Naive B cell (primary cell): Measurements from ENCODE around the gene ANGEL1. TPM values are rescaled to one million over a fixed set of nuclear protein-coding genes. Genes with fewer than 3 reads are reported as not detected.

Source experiments
- ATAC-seq, 2 donors: fragments of 150-1000 bp; cut with Tn5 transposase; 2 replicates each; pipeline ENCODE4 v1.10.0; 2021; ENCODE audit warnings: low read depth in 2 of 2, mild to moderate bottlenecking in 2 of 2, moderate library complexity in 2 of 2
- DNase-seq: peaks from one replicate; pipeline ENCODE4 v3.0.0; 2022
- H3K27ac Mint-ChIP-seq, 6 donors: one replicate each; pipeline ENCODE4 v1.8.0; 2020 to 2022; ENCODE audit warnings: mild to moderate bottlenecking in 6 of 6, mixed read lengths in 6 of 6, moderate library complexity in 5 of 6, inconsistent platforms in 2 of 6
- H3K27me3 Mint-ChIP-seq, 3 donors: one replicate each; pipeline ENCODE4 v1.8.0; 2021 to 2022; ENCODE audit warnings: mixed read lengths in 3 of 3, mild to moderate bottlenecking in 1 of 3
- H3K36me3 Mint-ChIP-seq, 2 donors: one replicate each; pipeline ENCODE4 v1.8.0; 2020 to 2022; ENCODE audit warnings: mixed read lengths in 2 of 2, inconsistent platforms in 1 of 2, mild to moderate bottlenecking in 1 of 2
- H3K4me1 Mint-ChIP-seq, 3 donors: one replicate each; pipeline ENCODE4 v1.8.0; 2020 to 2022; ENCODE audit warnings: mixed read lengths in 3 of 3, inconsistent platforms in 1 of 3, mild to moderate bottlenecking in 1 of 3, moderate library complexity in 1 of 3
- H3K4me3 Mint-ChIP-seq, 8 donors: one replicate each; pipeline ENCODE4 v1.8.0; 2020 to 2022; ENCODE audit warnings: mild to moderate bottlenecking in 8 of 8, mixed read lengths in 8 of 8, moderate library complexity in 8 of 8, inconsistent platforms in 2 of 8
- H3K9me3 Mint-ChIP-seq, 7 donors: one replicate each; pipeline ENCODE4 v1.8.0; 2020 to 2022; ENCODE audit warnings: mixed read lengths in 7 of 7, mild to moderate bottlenecking in 5 of 7, inconsistent platforms in 2 of 7, moderate library complexity in 1 of 7
- polyA plus RNA-seq, 6 donors: library from polyadenylated mRNA; unstranded; fragments of 300-500 nt; fragmentation: Illumina TruSeq; gene quantifications; one replicate each; pipeline ENCODE4 v1.2.3, GENCODE V29; 2021; ENCODE audit warnings: low read depth in 6 of 6

Gene ANGEL1
- 10 to 100 TPM; 19.6 to 30.1 (median 21.7) TPM for polyA plus RNA-seq

- DNase-seq (peak; percentile 98), ATAC-seq (peak; percentile 90 to 91)
- Mint-ChIP-seq H3K27ac (peak within 1 kb of the TSS; percentile 92 to 99 (median 97)), H3K27me3 (no peaks in the 10 kb centered on the region), H3K4me1 (peaks cover 26 to 35% (median 33%) of the 10 kb centered on the region in 3 donors), H3K9me3 (no peaks in the 10 kb centered on the region), H3K36me3 (peaks cover 0 to 6% of the 10 kb centered on the region in 2 donors), H3K4me3 (peak within 1 kb of the TSS; percentile 80 to 97 (median 94))
Measured at GRCh38 chr14:76812422-76813383, at the start of gene ANGEL1. Gene ANGEL1 (minus strand): TSS chr14:76812882. CDS start chr14:76812827, 55 bp downstream.

- Mint-ChIP-seq H3K27me3 (peaks cover 14 to 16% (median 14%) of the 10 kb centered on the region in 3 donors), H3K4me1 (peaks cover 9 to 17% (median 11%) of the 10 kb centered on the region in 3 donors), H3K36me3 (no peaks in the 10 kb centered on the region), H3K27ac (no peak overlapping the region), H3K4me3 (no peak overlapping the region), H3K9me3 (no peaks in the 10 kb centered on the region)
- DNase-seq (no peak), ATAC-seq (no peak)
Measured at GRCh38 chr14:76861574-76862255, 49.0 kb upstream of the ANGEL1 start.

GRCh38 chr14:76856769-76857168 is 44.1 kb upstream of the ANGEL1 start:
- Mint-ChIP-seq H3K4me3 (no peak overlapping the region), H3K27ac (no peak overlapping the region), H3K4me1 (no peaks in the 10 kb centered on the region), H3K36me3 (no peaks in the 10 kb centered on the region), H3K9me3 (peaks cover 0 to 2% (median 0%) of the 10 kb centered on the region in 7 donors), H3K27me3 (peaks cover 17 to 42% (median 34%) of the 10 kb centered on the region in 3 donors)
- no peak for DNase-seq
- ATAC-seq = no peak

GRCh38 chr14:76855066-76855465 is 42.4 kb upstream of the ANGEL1 start:
- Mint-ChIP-seq H3K9me3 (peaks cover 0 to 2% (median 0%) of the 10 kb centered on the region in 7 donors), H3K4me1 (no peaks in the 10 kb centered on the region), H3K36me3 (no peaks in the 10 kb centered on the region), H3K4me3 (no peak overlapping the region), H3K27me3 (peaks cover 17 to 42% (median 30%) of the 10 kb centered on the region in 3 donors), H3K27ac (peak overlapping the region in 1 of 6 donors; percentile 82)
- DNase-seq (no peak), ATAC-seq (no peak)

GRCh38 chr14:76848879-76849278 is 36.2 kb upstream of the ANGEL1 start:
- no peaks in the 10 kb centered on the region for H3K9me3 Mint-ChIP-seq
- H3K36me3 Mint-ChIP-seq = no peaks in the 10 kb centered on the region
- peaks cover 12 to 29% (median 28%) of the 10 kb centered on the region in 3 donors for H3K27me3 Mint-ChIP-seq
- ATAC-seq = peak in 1 of 2 donors; percentile 35
- H3K4me3 Mint-ChIP-seq = no peak overlapping the region
- DNase-seq = no peak
- H3K27ac Mint-ChIP-seq = peak overlapping the region in 1 of 6 donors; percentile 8
- peaks cover 15 to 23% (median 20%) of the 10 kb centered on the region in 3 donors for H3K4me1 Mint-ChIP-seq

GRCh38 chr14:76846331-76847047 is 33.8 kb upstream of the ANGEL1 start:
- ATAC-seq = peak; percentile 34 to 56
- peaks cover 19 to 35% (median 26%) of the 10 kb centered on the region in 3 donors for H3K27me3 Mint-ChIP-seq
- H3K4me1 Mint-ChIP-seq = peaks cover 15 to 23% (median 21%) of the 10 kb centered on the region in 3 donors
- H3K36me3 Mint-ChIP-seq = no peaks in the 10 kb centered on the region
- H3K4me3 Mint-ChIP-seq = no peak overlapping the region
- no peaks in the 10 kb centered on the region for H3K9me3 Mint-ChIP-seq
- no peak for DNase-seq
- H3K27ac Mint-ChIP-seq = no peak overlapping the region

GRCh38 chr14:76844223-76844622 is 31.5 kb upstream of the ANGEL1 start:
- Mint-ChIP-seq H3K9me3 (no peaks in the 10 kb centered on the region), H3K36me3 (no peaks in the 10 kb centered on the region), H3K4me1 (peaks cover 15 to 23% (median 21%) of the 10 kb centered on the region in 3 donors), H3K27me3 (peaks cover 20 to 35% (median 26%) of the 10 kb centered on the region in 3 donors), H3K4me3 (peak overlapping the region in 1 of 8 donors; percentile 10), H3K27ac (peak overlapping the region in 2 of 6 donors; percentile 3 to 50)
- DNase-seq (no peak), ATAC-seq (peak; percentile 87)

GRCh38 chr14:76842414-76842813 is 29.7 kb upstream of the ANGEL1 start:
- H3K4me1 Mint-ChIP-seq = peaks cover 9 to 21% (median 15%) of the 10 kb centered on the region in 3 donors
- no peak overlapping the region for H3K27ac Mint-ChIP-seq
- H3K36me3 Mint-ChIP-seq = no peaks in the 10 kb centered on the region
- H3K27me3 Mint-ChIP-seq = peaks cover 18 to 28% (median 23%) of the 10 kb centered on the region in 3 donors
- no peak for DNase-seq
- ATAC-seq = no peak
- H3K4me3 Mint-ChIP-seq = no peak overlapping the region
- H3K9me3 Mint-ChIP-seq = no peaks in the 10 kb centered on the region

GRCh38 chr14:76837524-76837923 is 24.8 kb upstream of the ANGEL1 start:
- H3K27me3 Mint-ChIP-seq = peaks cover 16 to 25% (median 19%) of the 10 kb centered on the region in 3 donors
- DNase-seq = no peak
- no peak overlapping the region for H3K4me3 Mint-ChIP-seq
- H3K4me1 Mint-ChIP-seq = no peaks in the 10 kb centered on the region
- no peaks in the 10 kb centered on the region for H3K36me3 Mint-ChIP-seq
- H3K27ac Mint-ChIP-seq = no peak overlapping the region
- no peaks in the 10 kb centered on the region for H3K9me3 Mint-ChIP-seq
- no peak for ATAC-seq

GRCh38 chr14:76836029-76836630 is 23.4 kb upstream of the ANGEL1 start:
- peaks cover 0 to 1% (median 0%) of the 10 kb centered on the region in 7 donors for H3K9me3 Mint-ChIP-seq
- no peaks in the 10 kb centered on the region for H3K4me1 Mint-ChIP-seq
- no peaks in the 10 kb centered on the region for H3K36me3 Mint-ChIP-seq
- no peak for ATAC-seq
- DNase-seq = no peak
- peaks cover 12 to 23% (median 19%) of the 10 kb centered on the region in 3 donors for H3K27me3 Mint-ChIP-seq
- H3K4me3 Mint-ChIP-seq = no peak overlapping the region
- H3K27ac Mint-ChIP-seq = no peak overlapping the region

GRCh38 chr14:76834241-76834661 is 21.6 kb upstream of the ANGEL1 start:
- Mint-ChIP-seq H3K4me3 (no peak overlapping the region), H3K27ac (no peak overlapping the region), H3K36me3 (no peaks in the 10 kb centered on the region), H3K4me1 (no peaks in the 10 kb centered on the region), H3K27me3 (peaks cover 12 to 23% (median 19%) of the 10 kb centered on the region in 3 donors), H3K9me3 (peaks cover 0 to 1% (median 0%) of the 10 kb centered on the region in 7 donors)
- DNase-seq = no peak
- ATAC-seq = no peak

GRCh38 chr14:76833011-76833410 is 20.3 kb upstream of the ANGEL1 start:
- Mint-ChIP-seq H3K36me3 (no peaks in the 10 kb centered on the region), H3K27me3 (peaks cover 8 to 26% (median 19%) of the 10 kb centered on the region in 3 donors), H3K4me1 (no peaks in the 10 kb centered on the region), H3K27ac (no peak overlapping the region), H3K9me3 (peaks cover 0 to 1% (median 0%) of the 10 kb centered on the region in 7 donors), H3K4me3 (no peak overlapping the region)
- no peak for DNase-seq
- no peak for ATAC-seq
